Loucy (cell line): ENCODE results near the gene FOXL1.

Experiments
- H2AFZ ChIP-seq: fragments of 200-600 bp; sonication (generic); 2 replicates; pipeline ENCODE4 v1.6.0; 2016; ENCODE audit warnings: antibody characterized with exemption, mild to moderate bottlenecking, low read length, moderate library complexity
- H3F3A ChIP-seq: fragments of 200-600 bp; 2 replicates; pipeline ENCODE4 v1.6.0; 2016; ENCODE audit warnings: antibody characterized with exemption, low read depth, mild to moderate bottlenecking
- H3K27me3 ChIP-seq: fragments of 200-600 bp; sonication (generic); 2 replicates; pipeline ENCODE4 v1.6.1; 2014; ENCODE audit warnings: low read length, mild to moderate bottlenecking; ENCODE audit not compliant: insufficient read depth, poor library complexity, severe bottlenecking
- H3K36me3 ChIP-seq: fragments of 200-600 bp; sonication (generic); 2 replicates; pipeline ENCODE4 v1.6.1; 2016; ENCODE audit warnings: low read length; ENCODE audit not compliant: insufficient read depth
- H3K4me1 ChIP-seq: fragments of 200-600 bp; sonication (generic); 2 replicates; pipeline ENCODE4 v1.5.1; 2014; ENCODE audit warnings: low read length, mild to moderate bottlenecking; ENCODE audit not compliant: insufficient read depth, poor library complexity, severe bottlenecking
- H3K4me2 ChIP-seq: fragments of 200-600 bp; sonication (generic); 2 replicates; pipeline ENCODE4 v1.6.0; 2014; ENCODE audit warnings: antibody characterized with exemption, low read length, low read depth, mild to moderate bottlenecking; ENCODE audit not compliant: poor library complexity, severe bottlenecking
- H3K4me3 ChIP-seq: fragments of 200-600 bp; sonication (generic); 2 replicates; pipeline ENCODE4 v1.5.1; 2014; ENCODE audit warnings: low read length, mild to moderate bottlenecking, mixed read lengths; ENCODE audit not compliant: poor library complexity, severe bottlenecking
- H3K79me2 ChIP-seq: fragments of 200-600 bp; sonication (generic); 2 replicates; pipeline ENCODE4 v1.6.1; 2014; ENCODE audit warnings: low read length; ENCODE audit not compliant: insufficient read depth
- H3K9ac ChIP-seq: fragments of 200-600 bp; sonication (generic); 2 replicates; pipeline ENCODE4 v1.6.0; 2014; ENCODE audit warnings: mild to moderate bottlenecking, low read depth, low read length, moderate library complexity; ENCODE audit not compliant: poor library complexity, severe bottlenecking
- H3K9me2 ChIP-seq: fragments of 200-600 bp; sonication (generic); replicated peaks from 2 replicates; pipeline ENCODE4 v1.6.1; 2016; ENCODE audit warnings: low read depth, low read length, mixed read lengths
- H3K9me3 ChIP-seq: fragments of 200-600 bp; sonication (generic); 2 replicates; pipeline ENCODE4 v1.6.1; 2014; ENCODE audit warnings: mild to moderate bottlenecking, antibody characterized with exemption, low read length, low read depth; ENCODE audit not compliant: insufficient read depth
- H4K20me1 ChIP-seq: fragments of 200-600 bp; sonication (generic); 2 replicates; pipeline ENCODE4 v1.6.0; 2014; ENCODE audit warnings: antibody characterized with exemption, low read length, mild to moderate bottlenecking; ENCODE audit not compliant: insufficient read depth, poor library complexity, severe bottlenecking
- CTCF ChIP-seq: fragments of 200-600 bp; sonication (generic); conservative IDR thresholded peaks from 2 replicates; pipeline ENCODE4 v1.5.1; 2014; ENCODE audit warnings: mild to moderate bottlenecking, antibody characterized with exemption, low read length
- EZH2phosphoT487 ChIP-seq: fragments of 200-600 bp; IDR thresholded peaks from 2 replicates; pipeline ENCODE4 v1.6.1; 2018; ENCODE audit warnings: antibody characterized with exemption, mild to moderate bottlenecking, moderate library complexity, borderline replicate concordance

FOXL1 gene

GRCh38 chr16:86581458-86581857 lies 3.1 kb downstream of the FOXL1 start:
- Histone ChIP-seq H3K4me2 (no peak overlapping the region), H2AFZ (no peak overlapping the region), H3K9ac (no peak overlapping the region), H4K20me1 (no peaks in the 10 kb centered on the region), H3K9me3 (no peaks in the 10 kb centered on the region), H3K4me1 (no peaks in the 10 kb centered on the region), H3K36me3 (no peaks in the 10 kb centered on the region), H3K4me3 (no peak overlapping the region), H3F3A (no peaks in the 10 kb centered on the region), H3K79me2 (no peaks in the 10 kb centered on the region), H3K9me2 (no peaks in the 10 kb centered on the region), H3K27me3 (no peaks in the 10 kb centered on the region)
- TF ChIP-seq CTCF (no peak), EZH2phosphoT487 (no peak)

- no peak overlapping the region for H3K4me2 ChIP-seq
- H3K36me3 ChIP-seq: no peaks in the 10 kb centered on the region
- no peaks in the 10 kb centered on the region for H3K79me2 ChIP-seq
- no peak overlapping the region for H2AFZ ChIP-seq
- H3K4me3 ChIP-seq: no peak overlapping the region
- no peaks in the 10 kb centered on the region for H3F3A ChIP-seq
- H3K9me3 ChIP-seq: no peaks in the 10 kb centered on the region
- TF ChIP-seq EZH2phosphoT487: no peak
- no peak for TF ChIP-seq CTCF
- no peaks in the 10 kb centered on the region for H3K4me1 ChIP-seq
- no peaks in the 10 kb centered on the region for H3K9me2 ChIP-seq
- H3K27me3 ChIP-seq: no peaks in the 10 kb centered on the region
- H3K9ac ChIP-seq: no peak overlapping the region
- no peaks in the 10 kb centered on the region for H4K20me1 ChIP-seq
Observed at GRCh38 chr16:86584071-86584685, 5.8 kb downstream of the FOXL1 start.

- no peak overlapping the region for H3K4me3 ChIP-seq
- no peaks in the 10 kb centered on the region for H3K9me2 ChIP-seq
- no peak overlapping the region for H3K4me2 ChIP-seq
- H3K9me3 ChIP-seq: no peaks in the 10 kb centered on the region
- H4K20me1 ChIP-seq: no peaks in the 10 kb centered on the region
- H3K4me1 ChIP-seq: no peaks in the 10 kb centered on the region
- H3K27me3 ChIP-seq: no peaks in the 10 kb centered on the region
- H3K36me3 ChIP-seq: no peaks in the 10 kb centered on the region
- no peaks in the 10 kb centered on the region for H3K79me2 ChIP-seq
- TF ChIP-seq CTCF (no peak), EZH2phosphoT487 (no peak)
- no peak overlapping the region for H3K9ac ChIP-seq
- H3F3A ChIP-seq: no peaks in the 10 kb centered on the region
- H2AFZ ChIP-seq: no peak overlapping the region
Observed at GRCh38 chr16:86584726-86585721, 6.7 kb downstream of the FOXL1 start.
